Measurements from ENCODE around the gene RIPOR2.

The RIPOR2 gene, protein sequence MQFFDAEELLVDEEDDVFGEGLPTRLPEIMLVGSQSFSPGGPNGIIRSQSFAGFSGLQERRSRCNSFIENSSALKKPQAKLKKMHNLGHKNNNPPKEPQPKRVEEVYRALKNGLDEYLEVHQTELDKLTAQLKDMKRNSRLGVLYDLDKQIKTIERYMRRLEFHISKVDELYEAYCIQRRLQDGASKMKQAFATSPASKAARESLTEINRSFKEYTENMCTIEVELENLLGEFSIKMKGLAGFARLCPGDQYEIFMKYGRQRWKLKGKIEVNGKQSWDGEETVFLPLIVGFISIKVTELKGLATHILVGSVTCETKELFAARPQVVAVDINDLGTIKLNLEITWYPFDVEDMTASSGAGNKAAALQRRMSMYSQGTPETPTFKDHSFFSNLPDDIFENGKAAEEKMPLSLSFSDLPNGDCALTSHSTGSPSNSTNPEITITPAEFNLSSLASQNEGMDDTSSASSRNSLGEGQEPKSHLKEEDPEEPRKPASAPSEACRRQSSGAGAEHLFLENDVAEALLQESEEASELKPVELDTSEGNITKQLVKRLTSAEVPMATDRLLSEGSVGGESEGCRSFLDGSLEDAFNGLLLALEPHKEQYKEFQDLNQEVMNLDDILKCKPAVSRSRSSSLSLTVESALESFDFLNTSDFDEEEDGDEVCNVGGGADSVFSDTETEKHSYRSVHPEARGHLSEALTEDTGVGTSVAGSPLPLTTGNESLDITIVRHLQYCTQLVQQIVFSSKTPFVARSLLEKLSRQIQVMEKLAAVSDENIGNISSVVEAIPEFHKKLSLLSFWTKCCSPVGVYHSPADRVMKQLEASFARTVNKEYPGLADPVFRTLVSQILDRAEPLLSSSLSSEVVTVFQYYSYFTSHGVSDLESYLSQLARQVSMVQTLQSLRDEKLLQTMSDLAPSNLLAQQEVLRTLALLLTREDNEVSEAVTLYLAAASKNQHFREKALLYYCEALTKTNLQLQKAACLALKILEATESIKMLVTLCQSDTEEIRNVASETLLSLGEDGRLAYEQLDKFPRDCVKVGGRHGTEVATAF

DNA sequence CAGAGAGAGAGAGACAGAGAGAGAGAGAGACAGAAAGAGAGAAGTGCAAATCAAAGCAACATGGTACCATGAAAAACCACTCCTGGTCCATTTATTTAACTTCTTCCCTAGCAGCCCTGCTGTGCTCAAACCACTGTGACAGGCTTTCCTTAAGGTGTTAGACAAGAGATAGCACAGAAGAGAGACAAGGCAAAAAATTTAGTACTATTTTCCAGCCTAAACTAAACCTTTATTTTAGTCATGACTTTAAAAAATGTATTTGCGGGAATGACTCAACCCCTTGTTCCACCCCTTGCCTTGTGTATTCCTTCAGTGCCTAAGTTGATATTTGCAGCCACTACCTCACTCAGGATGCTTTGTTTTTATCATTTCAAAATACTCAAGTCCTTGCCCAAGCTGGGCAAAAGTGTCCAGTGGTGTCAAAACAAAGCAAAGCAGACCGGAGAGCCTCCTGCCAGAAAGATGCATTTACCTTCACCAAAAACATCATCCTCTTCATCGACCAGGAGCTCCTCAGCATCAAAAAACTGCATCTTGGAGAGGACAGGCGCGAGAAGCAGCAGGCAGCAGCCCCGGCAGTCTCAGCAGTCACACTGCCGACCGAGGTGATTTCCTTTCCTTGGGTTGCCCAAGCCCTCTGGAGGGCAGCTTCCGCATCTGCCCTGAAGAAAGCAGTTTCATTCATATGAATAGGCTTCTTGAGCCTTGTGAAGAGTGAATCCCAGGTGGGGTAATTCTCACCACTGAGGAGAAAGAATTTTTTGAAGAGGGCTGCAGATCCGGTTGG lies at the start of gene RIPOR2:
Gene RIPOR2 (minus strand): TSS at position 595 of the 787 bp plus-strand sequence. CDS start 62 bp downstream, at position 533.
- no peak for DNase-seq

DNA sequence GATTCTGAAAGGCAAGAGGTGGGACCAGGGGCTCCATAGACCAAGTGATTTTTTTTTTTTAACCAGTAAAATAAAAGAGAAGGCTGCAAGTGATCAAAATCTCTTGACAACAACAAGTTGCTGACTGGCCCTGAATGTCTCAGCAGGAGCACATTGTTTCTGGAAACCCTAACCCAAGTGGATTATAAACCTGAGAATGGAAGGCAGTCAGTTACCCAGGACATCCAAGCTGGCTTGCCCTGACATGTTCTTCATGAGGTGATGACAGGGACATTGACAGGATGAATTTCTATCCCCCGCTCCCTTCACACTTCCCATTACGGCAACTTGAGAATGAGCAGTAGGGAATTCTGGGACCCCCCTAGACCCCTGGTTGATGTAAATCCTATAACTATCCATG lies 49.6 kb upstream of the RIPOR2 start:
- no peak for DNase-seq

DNA sequence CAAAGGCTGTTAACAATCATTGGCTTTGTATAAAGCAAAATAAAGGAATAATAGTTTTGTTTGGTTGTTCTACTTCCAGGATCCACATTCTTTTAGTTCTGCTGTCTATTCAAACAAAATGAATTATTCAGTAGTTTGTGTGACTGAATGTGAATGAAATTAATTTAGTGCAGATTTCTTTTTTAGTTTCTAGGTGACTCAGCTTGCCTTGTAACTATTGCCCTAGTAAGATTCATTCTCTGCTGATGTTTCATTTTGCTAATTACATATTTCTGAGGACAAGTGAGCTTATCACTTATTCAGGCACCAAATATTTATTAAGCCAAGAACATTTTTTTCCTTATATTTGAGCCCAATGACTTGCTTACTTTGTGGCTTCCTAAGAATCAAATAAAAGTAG lies 46.5 kb upstream of the RIPOR2 start:
- peak in 1 of 2 donors; percentile 15 for DNase-seq

DNA sequence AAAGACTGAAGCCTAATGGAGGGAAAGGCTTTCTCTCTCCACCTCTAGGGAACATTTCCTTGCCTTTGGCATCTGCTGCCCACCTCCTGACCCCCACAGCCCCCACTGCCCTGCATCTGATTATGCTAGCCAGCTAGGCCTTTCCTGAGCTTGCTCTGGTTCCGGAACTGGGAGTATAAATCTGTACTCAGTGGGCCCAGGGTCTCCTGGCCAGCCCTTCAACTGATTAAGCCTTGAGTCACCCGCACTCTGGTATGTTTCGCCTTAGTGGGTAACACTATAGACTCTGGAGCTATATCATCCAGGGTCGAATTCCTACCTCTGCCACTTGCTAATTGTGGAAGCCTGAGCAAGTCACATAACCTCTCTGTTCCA lies 45.6 kb upstream of the RIPOR2 start:
- no peak for DNase-seq

DNA sequence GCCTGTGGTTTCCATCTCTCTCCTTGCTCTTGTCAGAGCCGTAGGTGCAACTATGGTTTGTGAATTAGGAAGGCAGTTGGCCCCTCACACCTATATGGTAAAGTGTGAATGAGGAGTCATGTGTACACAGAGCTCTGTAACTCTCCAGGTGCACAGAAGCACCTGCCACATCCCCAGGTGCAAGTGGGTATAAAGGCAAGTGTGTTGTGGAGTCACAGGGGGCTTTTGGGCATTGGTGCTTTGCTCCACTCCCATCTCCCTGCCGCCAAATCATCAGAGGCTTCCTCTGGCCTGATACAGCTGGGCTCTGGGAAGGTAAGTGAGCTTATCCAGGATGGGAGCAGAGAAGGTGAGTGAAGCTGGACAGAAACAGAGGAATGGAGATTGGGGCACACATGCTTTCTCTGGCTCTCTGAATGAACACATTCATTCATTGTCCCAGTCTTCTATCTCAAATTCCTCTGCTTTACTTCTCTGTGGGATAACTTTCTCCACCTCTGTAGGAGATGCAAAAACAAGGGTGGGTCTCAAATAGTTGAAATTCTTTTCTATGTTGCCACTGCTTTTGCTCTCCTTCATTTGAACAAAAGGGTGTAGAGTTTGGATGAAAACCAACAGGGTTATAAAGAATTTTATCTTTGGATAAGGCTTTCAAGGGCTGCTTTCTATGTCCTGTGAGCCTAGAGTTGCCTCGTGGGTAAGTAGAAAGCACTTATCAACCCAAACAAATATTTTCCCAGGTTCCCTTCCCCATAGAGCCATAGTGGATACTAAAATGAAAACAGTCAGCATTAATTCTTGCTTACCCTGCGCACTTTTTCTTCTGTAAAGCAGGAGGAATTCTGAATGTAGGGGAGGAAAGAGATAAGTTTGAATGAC lies 45.0 kb upstream of the RIPOR2 start:
- no peak for DNase-seq

DNA sequence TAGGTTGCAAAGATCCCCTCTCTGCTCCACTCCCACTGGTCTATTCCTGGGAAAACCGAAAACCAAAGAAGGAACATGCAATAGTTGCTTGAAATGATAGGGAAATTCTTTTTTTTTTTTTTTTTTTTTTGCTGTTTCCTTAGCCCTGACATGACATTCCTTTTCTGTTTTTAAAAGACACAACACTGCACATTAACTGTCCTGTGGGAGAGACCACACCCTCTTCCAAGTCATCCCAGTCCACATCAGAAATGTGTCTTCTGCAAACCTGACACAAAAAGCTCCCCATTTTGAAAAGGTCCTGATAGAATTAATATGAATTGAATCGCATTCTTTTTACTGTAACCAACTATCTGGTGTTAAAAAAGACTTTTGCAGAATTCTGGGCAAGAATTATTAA lies 43.4 kb upstream of the RIPOR2 start:
- DNase-seq, result no peak

DNA sequence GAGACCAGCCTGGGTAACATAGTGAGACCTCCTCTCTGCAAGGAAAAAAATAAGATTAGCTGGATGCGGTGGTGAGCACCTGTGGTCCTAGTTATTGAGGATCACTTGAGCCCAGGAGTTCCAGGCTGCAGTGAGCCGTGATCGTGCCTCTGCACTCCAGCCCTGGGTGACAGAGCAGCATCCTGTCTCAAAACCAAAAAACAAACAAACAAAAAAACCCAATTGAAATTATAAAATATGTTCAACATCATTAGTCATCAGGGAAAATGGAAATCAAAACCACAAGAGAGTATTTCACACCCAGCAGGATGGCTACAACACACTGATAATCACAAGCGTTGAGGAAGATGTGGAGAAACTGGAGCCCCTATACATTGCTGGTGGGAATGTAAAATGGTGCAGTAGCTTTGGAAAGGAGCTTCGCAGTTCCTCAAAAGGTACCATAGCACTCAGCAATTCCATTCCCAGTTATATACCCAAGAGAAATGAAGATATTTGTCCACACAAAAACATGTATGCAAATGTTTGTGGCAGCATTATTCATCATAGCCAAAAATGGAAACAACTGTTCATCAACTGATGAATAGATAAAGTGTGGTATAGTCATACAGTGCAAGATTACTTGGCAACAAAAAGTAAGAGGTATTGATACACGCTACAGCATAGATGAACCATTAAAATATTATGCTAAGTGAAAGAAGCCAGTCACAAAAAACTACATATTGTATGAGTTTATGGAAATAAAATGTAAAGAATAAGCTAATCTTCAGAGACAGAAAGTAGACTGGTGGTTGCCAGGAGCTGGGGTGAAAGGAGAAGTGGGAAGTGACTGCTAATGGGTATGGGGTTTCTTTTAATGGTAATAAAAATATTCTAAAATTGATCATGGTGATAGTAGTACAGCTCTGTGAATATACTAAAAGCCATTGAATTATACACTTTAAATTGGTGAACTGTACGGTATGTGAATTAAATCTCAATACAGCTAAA lies 38.7 kb upstream of the RIPOR2 start:
- DNase-seq, result no peak

DNA sequence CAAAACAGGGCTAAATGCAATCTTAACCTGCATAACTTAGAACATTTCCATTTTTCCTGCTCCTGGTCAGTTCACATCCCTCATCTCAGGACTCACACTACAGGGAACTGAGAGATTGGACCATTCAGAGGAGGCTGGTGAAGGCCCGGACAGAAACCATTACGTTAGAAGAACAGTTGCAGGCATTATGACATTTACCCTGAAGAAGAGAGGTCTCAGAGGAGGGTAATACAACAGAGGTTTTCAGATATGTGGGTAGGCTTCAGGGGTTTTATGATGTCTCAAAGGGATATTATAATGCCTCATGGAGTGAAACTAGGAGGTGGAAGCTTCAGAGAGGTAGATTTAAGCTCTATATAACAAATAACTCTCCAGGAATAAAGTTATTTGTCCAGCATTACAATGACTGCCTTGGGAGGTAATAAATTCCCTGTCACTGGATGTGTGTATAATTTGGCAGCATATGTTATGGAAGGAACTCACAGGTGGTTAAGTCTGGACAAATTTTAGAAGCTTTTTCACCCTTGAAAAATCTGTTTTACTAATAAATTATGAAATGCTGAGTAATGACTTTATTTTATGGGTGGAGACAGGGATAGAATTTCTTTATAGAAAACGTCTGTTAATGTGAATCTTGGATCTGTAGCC lies 36.7 kb upstream of the RIPOR2 start:
- no peak for DNase-seq

DNA sequence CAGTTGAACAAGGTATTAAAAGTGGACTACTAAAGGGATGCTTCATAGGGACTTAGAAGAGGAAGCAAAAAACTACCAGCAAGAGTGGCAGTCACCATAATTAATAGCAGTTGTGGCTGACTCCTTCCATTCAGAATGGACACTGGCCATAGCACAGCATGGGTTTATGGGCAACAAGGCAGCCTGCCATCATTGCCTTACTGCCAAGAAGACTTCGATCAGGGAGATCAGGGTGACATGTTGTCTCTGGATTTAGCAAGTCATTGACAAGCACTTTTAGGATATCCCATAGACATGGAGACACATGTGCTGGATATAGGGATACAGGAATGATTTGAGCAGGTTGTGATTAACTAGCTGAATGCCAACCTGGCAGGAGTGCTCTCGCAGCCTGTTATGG lies 35.3 kb upstream of the RIPOR2 start:
- DNase-seq, result no peak

DNA sequence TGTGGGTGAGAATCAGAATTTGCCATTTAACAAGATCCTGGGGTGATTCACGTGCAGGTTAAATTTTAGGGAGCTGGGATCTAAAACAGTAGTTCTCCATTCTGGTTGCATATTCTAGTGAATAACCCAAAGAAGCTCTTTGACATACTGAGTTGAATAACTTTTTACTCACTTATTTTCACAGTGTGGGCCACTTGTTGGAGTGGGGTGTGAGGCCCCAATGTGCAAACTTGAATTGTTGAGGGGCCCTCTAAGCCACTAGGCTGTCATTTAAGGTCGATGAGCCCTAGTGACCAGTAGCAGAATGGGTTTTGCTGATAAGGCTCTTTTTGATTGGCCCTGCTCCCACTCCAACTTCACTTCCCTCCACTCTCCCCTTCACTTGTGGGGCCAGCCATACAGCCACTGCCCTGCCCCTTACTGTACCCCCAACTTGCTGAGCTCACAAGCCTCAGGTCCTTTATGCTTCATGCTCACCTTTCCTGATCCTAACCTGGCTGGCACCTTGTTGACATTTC lies 33.6 kb upstream of the RIPOR2 start:
- no peak for DNase-seq

DNA sequence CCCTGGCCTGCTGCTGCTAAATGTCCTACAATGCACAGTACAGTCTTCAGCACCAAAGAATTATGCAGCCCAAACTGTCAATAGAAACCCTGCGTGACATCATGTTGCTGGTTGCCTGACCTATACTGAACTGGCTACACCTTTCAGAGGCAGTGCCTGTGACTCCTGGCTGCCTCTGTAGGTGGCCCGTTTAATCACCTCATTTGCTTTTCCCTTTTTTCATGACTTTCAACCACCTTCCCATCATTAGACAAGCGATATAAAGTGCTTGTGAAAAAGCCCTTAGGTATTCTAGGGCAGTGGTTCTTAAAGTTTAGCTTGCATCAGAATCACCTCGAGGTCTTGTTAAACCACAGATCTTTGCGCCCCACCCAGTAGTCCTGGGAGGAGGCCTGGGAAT lies 33.0 kb upstream of the RIPOR2 start:
- DNase-seq, result no peak

DNA sequence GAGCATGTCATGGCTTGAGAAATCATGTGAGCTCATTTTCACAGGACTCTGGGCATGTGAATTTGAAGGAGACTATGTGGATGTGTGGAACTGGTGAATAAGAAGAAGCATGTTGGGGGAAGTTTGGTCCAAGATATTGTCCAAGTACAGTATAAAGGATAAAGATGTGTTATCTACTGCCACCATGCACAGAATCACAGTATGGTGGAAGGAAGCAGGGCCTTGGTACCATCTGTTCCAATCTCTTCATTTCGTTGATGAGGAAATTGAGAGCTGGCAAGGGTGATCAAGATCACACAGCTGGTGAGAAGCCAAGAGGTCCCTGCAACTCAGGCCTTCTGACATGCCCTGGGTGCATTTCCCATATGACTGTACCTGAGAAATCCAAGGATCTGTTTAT lies 31.5 kb upstream of the RIPOR2 start:
- DNase-seq, result no peak

DNA sequence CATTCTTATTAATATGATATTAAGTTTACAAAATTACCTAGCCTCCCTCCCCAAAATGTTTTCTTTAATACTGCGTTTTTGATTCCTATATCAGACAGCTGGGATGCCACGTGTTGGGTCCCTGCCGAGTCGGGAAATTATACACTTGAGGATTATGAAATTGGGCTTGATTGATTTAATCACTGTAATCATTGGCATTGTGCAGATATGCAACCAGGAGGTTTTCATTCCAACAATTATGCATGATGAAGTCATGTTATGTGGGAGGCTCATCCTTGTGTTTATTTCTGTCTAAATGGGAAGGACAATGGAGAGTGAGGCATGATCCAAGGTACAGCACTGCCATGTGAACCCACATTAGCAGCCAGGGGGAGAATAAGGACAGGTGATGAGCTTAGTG lies 30.6 kb upstream of the RIPOR2 start:
- DNase-seq, result peak in 1 of 2 donors; percentile 10

DNA sequence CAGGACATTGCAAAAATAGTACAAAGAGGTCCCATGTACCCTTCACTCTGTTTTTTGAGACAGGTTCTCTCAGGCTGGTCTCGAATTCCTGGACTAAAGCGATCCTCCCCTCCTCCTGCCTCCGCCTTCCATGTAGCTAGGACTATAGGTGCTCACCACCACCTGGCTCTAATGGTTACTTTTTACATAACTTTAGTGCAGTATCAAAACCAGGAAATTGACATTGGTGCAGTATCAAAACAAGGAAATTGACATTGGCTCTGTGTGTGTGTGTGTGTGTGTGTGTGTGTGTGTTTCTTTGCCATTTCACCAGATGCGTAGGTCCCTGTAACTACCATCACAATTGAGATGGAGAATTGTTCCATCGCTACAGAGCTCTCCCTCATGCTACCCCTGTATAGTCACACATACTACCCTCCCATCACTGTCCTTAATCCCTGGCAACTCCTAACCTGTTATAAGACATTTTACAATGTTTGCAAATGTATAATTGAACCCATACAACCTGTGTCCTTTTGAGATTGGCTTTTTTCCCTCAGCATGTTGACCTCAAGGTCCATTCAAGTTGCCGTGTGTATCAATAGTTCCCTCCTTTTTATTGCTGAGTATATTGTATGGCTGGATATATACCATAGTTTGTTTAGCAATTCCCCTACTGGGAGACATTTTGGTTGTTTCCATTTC lies 28.3 kb upstream of the RIPOR2 start:
- no peak for DNase-seq

DNA sequence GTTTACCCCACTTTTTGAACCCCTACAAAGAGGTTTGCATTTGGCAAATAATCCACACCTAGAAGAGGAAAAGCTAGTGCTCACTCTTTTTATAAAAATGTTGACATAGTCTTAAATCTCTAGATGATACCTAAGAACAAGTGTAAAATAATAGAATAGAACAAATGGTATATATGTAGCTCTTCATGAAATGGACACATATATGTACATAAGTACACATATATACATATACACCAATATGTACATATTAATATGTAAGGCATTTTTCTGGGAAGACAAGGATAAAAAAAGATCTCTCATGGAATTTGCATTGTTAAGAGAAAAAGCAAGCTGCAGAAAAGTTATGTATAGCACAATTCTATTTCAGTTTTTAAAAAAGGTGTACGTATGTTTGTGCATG lies 27.6 kb upstream of the RIPOR2 start:
- no peak for DNase-seq

DNA sequence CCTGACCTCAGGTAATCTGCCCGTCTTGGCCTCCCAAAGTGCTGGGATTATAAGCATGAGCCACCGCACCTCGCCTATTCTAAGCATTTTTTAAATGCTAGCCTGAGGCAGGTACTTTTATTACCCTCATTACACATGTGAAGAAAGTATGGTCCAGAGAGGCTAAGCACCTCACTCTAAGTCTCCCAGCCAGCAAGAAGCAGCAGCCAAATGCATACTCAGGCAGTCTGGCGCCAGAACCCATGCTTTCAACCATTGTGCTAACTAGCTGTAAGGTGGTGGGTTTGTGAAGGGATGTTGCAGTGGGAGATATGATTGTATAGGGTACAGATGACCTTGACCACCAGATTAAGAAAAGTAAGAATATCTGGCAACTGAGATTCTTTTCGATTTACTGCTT lies 26.1 kb upstream of the RIPOR2 start:
- no peak for DNase-seq

DNA sequence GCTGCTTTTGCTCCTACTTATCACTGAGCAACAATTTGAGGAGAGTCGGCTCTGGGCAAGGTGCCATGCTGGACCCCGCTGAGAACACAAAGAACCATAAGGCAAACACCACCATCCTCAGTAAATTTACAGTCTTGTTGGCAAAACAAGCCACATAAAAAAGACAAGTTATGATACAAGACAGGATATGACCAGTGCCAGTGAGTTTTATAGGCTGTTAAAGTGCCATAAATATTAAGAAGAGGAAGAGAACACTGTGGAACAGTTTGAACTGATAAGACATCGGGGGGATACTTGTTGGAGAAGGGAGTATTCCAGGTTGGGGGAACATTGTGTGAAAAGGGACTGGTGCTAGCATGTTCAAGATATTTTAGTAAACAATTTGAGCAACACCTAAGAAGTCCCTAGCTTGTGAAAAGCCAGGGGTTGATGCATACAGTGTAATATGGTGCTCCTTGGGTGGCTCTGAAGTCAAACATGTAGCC lies 25.3 kb upstream of the RIPOR2 start:
- no peak for DNase-seq

DNA sequence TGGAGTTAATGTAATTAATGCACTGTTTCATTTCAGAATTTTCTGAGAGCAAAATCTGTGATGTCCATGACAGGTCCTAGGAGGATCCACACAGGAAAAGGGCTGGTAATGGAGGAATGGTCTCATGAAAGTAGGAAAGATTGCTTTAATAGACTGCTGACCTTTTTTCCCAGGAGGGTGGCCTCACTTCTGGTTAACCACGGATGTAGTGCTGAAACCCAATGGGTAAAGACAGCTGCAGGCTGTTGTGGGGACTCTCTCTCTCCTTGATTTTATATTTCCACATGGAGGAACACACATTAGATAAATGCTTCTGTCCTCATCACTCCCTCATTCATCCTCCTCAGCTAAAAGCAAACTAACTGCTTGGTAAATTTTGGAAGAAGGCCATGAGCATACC lies 23.6 kb upstream of the RIPOR2 start:
- DNase-seq, result no peak

DNA sequence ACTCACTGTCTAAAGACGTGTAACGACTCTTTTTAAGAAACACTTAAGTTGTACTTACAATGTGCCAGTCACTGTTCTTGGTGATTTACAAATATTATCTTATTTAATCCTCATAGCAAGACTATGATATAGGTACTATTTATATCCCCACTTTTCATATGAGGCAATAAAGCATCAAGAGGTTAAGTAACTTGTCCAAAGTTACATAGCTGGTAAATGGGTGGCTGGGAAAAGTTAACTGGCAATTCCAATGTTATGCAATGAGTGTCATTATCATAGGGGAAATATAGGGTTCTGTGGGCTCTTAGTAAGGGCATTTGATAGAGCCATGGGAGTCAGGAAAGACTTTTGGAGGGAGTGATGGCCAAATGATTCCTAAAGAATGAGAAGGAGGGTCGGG lies 21.4 kb upstream of the RIPOR2 start:
- no peak for DNase-seq

All from hippocampal formation (tissue), 2 donors.